NCI-H1105 (cell line): Measurements from ENCODE around the gene SCAI.
"Not testable (repeated sequence)": the region's sequence is repeated elsewhere in the genome, so short reads cannot be mapped to it uniquely, and the experiment has no call there.

Experiments used
- DNase-seq: peaks from one replicate; lab custom pipeline; 2025; lab: John Stamatoyannopoulos, UW

The SCAI gene

GRCh38 chr9:125143377-125144090, at the start of gene SCAI:
TSS of gene SCAI (minus strand) at chr9:125143528. CDS start at chr9:125143437, 91 bp downstream.
- peak; percentile 97 for DNase-seq

DNA sequence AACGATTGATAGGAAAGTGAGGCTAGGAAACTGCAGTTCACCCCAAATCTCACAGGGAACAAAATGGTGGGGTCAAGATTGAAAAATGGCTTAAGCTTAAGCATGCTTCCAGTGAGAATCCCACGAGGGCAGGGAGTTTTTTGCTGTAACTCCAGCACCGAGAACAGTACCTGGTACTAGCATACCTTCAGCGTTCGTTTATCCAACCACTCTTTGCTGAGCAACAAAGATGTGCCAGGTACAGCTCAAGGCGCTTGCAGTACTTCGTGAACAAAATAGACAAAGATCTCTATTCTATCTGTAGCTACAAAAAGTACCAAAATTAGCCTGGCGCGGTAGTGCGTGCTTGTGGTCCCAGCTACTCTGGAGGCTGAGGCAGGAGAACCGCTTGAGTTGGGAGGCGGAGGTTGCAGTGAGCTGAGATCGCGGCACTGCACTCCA, 47.1 kb upstream of the SCAI start:
- no peak for DNase-seq

- DNase-seq, result peak; percentile 95
These were observed 46.3 kb upstream of the SCAI start, which contains the start of gene PPP6C for GRCh38 chr9:125189361-125190289. TSS of gene PPP6C (minus strand) at chr9:125189803. CDS start at chr9:125189718, 85 bp downstream.

- no peak for DNase-seq
These were observed 45.7 kb upstream of the SCAI start for GRCh38 chr9:125189011-125189360.

- no peak for DNase-seq
These were observed 40.2 kb upstream of the SCAI start for GRCh38 chr9:125183561-125183960.

- no peak for DNase-seq
These were observed 39.7 kb upstream of the SCAI start for GRCh38 chr9:125183054-125183453.

- DNase-seq, result not testable (repeated sequence)
These were observed 38.4 kb upstream of the SCAI start for GRCh38 chr9:125181756-125182155.

- DNase-seq, result no peak
These were observed 37.5 kb upstream of the SCAI start for GRCh38 chr9:125180876-125181275.

DNA sequence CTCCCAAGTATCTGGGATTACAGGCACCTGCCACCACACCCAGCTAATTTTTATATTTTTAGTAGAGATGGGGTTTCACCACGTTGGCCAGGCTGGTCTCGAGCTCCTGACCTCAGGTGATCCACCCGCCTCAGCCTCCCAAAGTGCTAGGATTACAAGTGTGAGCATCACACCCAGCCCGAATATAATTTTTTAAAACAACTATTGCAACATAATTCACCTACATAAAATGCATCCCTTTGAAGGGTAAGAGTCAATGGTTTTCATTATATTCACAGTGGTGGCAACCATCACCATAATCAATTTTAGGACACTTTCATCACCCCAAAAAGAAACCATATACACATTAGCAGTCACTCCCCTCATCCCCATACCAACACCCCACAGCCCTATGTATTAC, 36.4 kb upstream of the SCAI start:
- not testable (repeated sequence) for DNase-seq

DNA sequence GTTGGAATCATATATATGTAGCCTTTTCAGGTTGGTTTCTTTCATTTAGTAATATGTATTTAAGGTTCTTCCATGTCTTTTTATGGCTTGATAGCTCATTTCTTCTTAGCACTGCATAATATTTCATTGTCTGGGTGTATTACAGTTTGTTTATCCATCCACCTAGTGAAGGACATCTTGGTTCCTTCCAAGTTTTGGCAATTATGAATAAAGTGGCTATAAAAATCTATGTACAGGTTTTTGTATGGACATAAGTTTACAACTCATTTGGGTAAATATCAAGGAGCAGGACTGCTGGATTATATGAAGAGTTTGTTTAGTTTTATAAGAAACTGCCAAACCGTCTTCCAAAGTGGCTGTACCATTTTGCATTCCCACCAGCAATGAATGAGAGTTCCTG, 34.6 kb upstream of the SCAI start:
- no peak for DNase-seq

DNA sequence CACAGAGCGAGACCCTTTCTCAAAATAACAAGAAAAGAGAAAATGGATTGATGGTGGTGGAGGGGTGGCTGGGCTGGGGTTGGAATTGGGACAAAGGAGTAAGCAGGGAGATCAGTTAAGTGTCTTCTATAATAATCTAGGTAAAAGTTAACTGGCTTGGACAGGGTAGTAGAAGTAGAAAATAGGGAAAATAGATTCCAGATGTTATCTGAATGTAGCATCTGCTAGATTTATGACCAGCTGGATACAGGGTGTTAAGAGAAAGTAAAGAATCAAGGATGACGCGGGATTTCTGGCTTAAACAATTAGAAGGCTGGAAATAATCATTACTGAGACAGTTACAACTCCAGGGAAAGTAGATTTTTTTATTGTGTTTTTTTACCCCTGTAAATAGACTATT, 33.3 kb upstream of the SCAI start:
- DNase-seq, result no peak

- DNase-seq, result no peak
These were observed 28.9 kb upstream of the SCAI start for GRCh38 chr9:125172031-125172755.

- DNase-seq, result no peak
These were observed 26.6 kb upstream of the SCAI start for GRCh38 chr9:125169895-125170294.

GRCh38 chr9:125166762-125167161, 23.4 kb upstream of the SCAI start:
- no peak for DNase-seq

DNA sequence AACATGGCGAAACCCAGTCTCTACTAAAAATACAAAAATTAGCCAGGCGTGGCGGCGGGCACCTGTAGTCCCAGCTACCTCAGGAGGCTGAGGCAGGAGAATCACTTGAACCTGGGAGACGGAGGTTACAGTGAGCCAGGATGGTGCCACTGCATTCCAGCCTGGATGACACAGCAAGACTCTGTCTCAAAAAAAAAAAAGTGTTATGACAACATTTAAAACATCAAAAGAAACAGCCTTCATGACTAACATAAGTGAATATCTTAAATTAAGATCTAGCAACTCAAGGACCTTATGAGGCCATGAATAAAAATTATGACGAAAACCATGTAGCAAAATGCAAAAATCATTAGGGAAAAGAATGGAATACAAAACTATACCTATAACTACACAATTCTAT, 19.6 kb upstream of the SCAI start:
- DNase-seq, result not testable (repeated sequence)

GRCh38 chr9:125161284-125161918, 18.1 kb upstream of the SCAI start:
- DNase-seq, result no peak

GRCh38 chr9:125160750-125161149, 17.4 kb upstream of the SCAI start:
- DNase-seq, result no peak

DNA sequence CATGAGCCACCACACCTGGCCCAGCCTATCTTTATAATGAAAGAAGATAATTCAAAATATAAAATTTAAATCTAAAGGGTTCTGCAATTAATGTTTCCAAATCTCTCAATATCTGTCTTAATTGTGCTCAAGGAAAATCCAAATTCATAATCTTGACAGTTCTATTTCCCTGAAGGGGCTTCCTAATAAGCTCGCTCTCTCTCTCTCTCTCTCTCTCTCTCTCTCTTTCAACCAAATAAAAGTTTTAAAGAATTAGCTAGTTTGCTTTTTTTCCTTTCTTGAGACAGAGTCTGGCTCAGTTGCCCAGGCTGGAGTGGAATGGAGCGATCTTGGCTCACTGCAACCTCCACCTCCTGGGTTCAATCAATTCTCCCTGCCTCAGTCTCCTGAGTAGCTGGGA, 13.2 kb upstream of the SCAI start:
- DNase-seq, result no peak

DNA sequence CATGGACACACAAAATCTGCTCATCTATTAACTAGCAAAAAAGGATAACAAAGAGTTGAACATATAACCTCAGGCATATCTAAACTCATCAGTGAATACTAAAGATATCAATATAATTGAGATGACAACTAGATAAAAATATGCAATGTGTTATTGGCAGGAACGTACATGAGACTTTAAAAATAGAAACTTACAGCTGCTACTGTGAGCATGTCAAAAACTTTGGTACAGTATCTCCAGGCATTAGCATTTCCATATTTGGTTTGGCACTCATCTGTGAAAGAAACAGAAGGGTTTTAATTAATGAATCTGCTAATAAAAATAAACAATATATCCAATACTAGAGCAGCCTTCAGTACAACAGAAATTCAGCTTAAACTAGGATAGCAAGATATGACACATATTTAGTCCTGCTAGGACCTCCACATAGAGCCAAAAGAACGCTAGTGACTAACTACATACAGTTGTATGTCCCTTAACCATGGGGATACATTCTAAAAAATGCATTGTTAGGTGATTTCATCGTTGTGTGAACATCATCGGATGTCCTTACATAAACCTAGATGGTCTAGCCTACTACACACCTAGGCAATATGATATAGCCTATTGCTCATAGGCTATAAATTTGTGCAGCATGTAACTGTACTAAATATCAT, 10.5 kb upstream of the SCAI start:
- no peak for DNase-seq

- DNase-seq, result no peak
These were observed 8.4 kb upstream of the SCAI start for GRCh38 chr9:125151730-125152129.
